DMS153 treated with DMSO at 0.1 percent for 48 hours (cell line): Measurements from ENCODE around the gene ZNF236.
"Not testable (repeated sequence)": the region's sequence is repeated elsewhere in the genome, so short reads cannot be mapped to it uniquely, and the experiment has no call there.

Source experiments
- DNase-seq: peaks from one replicate; lab custom pipeline; 2025; ENCODE audit not compliant: unreplicated experiment; lab: John Stamatoyannopoulos, UW

ZNF236 gene

DNA sequence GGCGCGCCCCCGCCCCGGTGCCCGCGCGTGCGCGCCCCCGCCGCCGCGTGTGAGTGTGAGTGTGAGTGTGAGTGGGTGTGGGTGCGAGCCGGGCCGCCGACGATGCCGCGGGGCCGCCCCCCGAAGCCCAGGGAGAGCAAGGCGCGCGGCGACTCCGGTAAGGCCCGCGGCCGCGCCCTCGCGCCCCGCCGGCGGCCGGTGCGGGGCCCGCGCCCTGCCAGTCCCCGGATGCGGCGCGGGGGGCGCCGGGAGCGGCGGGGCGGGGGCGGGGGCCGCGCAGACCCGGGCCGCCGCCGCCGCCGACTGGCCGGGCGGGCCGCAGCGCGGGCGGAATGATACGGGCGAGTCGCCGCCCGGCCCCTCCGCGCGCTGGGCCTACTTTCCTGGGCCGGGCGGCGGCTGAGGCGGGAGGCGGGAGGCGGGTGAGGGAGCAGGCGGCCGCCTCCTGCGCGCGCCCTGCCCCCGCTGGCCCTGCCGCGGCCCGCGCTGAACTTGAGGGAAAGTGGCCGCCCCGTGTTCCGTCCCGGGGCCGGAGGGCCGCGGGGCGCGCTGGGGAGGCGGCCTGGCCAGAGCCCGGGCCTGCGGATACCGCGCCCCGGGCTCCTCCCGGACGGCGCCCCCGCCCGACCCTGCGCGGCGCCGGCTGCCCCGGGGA, at the start of gene ZNF236:
ZNF236 (plus strand) TSS at position 52 of the 655 bp plus-strand sequence; CDS start at position 103, 51 bp downstream.
- DNase-seq, result peak; percentile 7

- no peak for DNase-seq
These were observed 49.7 kb upstream of the ZNF236 start for GRCh38 chr18:76772665-76773064.

GRCh38 chr18:76777036-76777435, 45.3 kb upstream of the ZNF236 start:
- DNase-seq, result not testable (repeated sequence)

GRCh38 chr18:76783786-76784484, 38.4 kb upstream of the ZNF236 start:
- DNase-seq, result no peak

- no peak for DNase-seq
These were observed 36.5 kb upstream of the ZNF236 start for GRCh38 chr18:76785872-76786271.

GRCh38 chr18:76788571-76789317, 33.6 kb upstream of the ZNF236 start:
- DNase-seq, result no peak

DNA sequence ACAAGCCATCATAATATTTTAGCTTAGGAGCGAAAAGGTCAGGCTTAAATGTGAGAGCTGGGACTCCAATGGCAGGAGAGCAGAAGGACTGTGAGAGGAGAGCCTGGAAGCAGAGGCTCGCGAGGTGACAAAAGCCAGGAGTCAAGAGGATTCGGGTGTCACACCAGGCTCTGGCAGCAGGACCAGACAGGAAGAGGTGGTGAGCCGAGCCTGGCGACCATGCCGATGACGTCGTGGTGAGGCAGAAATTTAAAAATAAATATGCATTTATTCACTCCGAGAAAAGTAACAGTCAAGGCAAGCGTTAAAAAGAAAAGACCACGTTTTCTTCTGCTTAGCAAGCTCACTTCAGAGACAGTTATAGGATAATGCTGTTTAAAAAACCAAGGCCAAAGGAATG, 31.3 kb upstream of the ZNF236 start:
- no peak for DNase-seq

GRCh38 chr18:76791642-76792041, 30.7 kb upstream of the ZNF236 start:
- DNase-seq, result no peak

GRCh38 chr18:76794326-76794725, 28.0 kb upstream of the ZNF236 start:
- no peak for DNase-seq

DNA sequence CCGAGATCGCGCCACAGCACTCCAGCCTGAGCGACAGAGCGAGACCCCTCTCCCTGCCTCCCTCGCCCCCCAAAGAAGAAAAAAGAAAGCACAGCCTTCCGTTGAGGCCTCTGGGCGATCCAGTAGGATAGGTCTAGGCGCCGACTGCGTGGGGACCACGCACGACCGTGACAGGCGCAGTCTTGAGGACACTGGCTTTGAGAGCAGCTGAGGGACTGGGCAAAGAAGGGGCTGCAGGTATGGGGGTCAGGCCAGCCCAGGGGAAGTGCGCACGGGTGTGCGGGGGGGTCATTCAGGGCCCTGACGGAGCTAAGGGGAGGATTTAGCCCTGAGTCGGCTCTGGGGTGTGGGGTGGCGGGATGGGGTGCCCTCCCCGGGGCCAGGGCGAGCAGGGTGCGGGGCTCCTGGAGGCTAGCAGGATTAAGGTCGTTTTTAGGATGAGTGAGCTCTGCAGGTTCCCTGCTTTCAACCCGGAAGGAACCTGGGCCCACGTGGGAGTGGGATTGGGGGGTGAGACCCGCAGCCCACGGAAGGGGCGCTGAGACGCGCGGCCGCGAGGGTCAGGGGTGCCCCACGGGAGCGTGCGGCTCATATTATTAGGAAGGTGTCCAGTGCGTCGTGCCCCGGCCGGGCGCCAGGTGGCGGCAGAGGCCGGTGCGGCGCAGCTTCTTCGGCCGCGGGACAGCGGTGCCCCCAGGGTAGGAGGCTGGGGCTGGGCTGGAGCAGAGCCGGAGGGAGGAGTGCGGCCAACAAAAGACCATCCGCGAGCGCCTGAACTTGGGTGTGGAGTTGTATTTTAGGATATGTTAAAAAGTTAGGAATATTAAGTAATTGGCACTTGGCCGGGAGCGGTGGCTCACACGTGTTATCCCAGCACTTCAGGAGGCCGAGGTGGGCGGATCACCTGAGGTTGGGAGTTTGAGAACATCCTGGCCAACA, 20.5 kb upstream of the ZNF236 start:
- peak; percentile 6 for DNase-seq

DNA sequence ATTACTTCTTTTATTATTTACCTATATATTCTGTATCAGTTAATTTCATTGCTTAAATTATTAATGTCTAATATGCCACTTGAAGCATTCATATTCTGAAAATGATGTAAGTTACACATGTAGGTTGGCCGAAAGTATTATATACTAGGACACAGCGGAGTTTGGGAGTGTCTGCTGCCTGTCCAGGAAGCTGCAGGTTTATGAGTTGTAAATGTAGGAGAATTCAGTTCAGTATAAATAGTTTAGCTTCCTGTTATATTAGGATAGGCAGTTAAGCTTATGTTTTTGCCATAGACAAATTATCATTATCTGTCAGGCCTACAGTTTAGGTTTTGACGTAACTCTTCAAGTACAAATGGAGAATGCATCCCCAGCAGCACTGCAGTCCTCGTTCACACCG, 18.9 kb upstream of the ZNF236 start:
- no peak for DNase-seq

DNA sequence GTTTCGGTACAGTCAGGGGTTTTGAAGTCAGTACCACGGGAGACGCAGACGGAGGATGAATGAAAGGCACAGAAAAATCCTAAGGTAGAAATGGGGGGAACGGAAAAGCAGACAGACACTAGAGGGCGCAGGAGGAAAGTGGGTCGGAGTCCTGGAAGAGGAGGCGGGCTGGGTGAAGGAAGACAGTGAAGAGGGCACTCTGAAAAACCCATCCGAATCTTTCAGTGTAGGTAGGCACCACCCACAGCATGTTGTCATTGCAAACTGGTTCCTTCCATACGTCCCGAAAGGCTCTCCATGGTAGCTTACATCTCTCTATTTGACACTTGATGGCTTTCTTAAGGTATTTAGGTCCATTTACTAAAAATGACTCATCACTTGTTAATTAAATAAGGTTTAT, 18.5 kb upstream of the ZNF236 start:
- DNase-seq, result peak; percentile 28

DNA sequence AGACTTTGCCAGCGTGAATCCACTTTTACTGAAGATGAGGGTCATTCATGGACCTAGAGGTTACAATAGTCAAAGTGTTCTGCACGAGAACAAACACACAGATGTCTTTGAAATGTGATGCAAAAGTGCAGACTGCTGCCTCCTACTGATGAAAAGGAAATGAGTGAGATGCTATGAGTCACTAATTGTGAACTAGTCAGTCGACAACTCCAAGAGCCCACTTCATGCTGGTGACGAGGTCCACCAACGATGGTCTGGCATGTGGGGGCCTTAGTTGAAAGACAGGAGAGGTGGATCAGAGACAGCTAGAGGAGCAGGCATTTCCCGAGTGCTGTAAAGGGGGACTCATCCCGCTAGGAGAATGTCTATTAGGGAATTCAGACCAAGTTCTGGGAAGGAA, 17.1 kb upstream of the ZNF236 start:
- DNase-seq, result no peak

DNA sequence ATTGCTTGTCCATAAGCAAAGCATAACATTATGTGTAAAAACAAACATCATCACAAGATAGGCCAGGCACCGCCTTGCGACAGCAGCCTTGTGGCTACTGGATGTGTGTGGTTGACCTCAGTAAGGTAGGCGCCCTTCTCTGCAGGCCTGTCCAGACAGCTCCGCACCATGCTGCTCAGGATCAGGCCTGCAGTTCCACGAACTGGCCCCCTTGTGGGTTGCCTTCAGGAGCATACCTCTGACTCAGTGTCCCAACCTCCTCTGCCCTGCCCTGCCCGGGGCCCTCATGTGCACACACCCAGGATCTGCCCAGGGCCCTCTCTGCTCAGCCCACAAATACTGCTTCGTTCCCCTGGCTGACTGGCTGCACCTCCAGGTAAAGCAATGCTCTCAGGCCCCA, 16.1 kb upstream of the ZNF236 start:
- no peak for DNase-seq

DNA sequence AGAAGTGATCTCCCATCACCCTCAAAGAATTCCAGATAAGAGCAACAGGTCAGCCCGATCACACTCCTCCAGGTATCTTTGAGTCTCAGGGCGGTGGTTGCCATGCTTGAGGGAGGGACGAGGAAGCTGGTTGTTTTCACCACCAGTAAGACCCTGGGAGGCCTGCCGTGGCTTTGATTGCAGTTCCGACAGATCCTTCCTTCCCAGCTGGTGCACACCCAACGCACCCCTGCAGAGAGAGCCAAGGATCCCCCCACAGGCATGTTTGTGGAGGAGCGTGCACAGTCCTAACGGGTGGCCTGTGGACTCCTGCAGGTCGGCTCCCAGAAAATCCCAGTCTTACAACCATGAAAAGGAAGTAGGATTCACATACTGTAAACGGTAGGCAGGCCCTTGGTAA, 13.8 kb upstream of the ZNF236 start:
- DNase-seq, result no peak

- DNase-seq, result not testable (repeated sequence)
These were observed 10.8 kb upstream of the ZNF236 start for GRCh38 chr18:76811530-76811929.

GRCh38 chr18:76814256-76814655, 8.1 kb upstream of the ZNF236 start:
- DNase-seq, result no peak

DNA sequence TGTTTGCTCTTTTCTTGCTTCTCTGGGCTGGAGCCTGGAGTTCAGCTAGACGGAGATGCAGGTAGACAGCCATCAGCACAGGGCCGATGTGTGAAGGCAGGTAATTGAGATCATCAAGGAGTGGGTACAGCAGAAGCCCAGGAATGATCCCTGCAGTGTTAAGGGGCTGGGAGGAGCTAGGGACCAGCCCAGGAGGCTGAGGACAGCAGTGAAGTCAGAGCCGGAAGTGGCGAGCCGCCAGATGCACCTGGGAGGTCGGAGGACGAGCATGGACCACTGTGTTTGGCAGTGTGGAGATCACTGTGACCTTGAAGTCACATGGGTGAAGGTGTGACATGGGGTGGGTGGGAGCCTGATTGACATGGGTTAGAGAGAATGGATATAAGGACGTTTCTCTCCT, 6.2 kb upstream of the ZNF236 start:
- no peak for DNase-seq

- DNase-seq, result no peak
These were observed 4.3 kb upstream of the ZNF236 start for GRCh38 chr18:76817888-76818611.

DNA sequence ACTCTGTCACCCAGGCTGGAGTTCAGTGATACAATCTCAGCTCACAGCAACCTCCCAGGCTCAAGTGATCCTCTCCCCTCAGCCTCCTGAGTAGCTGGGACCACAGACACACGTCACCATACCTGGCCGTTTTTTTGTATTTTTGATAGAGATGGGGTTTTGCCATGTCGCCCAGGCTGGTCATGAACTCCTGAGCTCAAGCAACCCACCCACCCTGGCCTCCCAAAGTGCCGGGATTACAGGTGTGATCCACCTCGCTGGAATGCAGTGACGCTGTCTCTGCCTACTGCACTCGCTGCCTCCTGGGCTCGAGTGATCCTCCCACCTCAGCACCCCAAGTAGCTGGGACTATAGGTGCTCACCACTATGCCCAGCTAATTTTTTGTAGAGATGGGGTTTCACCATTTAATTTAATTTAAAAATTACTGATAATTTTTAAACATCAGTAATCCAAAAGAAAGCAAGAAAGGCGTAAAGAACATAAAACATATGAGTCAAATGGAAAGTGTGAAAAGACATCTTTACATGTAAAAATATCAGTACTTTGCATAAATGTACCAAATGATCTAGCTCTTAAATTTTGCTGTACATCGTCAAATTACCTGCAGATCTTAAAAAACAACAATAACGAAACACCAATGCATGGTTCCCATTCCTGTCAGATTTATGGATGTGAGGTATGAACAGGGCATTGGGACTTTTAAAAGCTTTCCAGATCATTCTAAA, 2.8 kb upstream of the ZNF236 start:
- no peak for DNase-seq
